Transverse colon (tissue), 4 donors: ENCODE measurements around the gene PCSK5. TPM values are rescaled to one million over a fixed set of nuclear protein-coding genes. Genes with fewer than 3 reads are reported as not detected.

Source experiments
- DNase-seq: peaks from one replicate; pipeline ENCODE4 v3.0.0-alpha.2; 2019
- H3K27ac ChIP-seq, 4 donors: fragments of 200-600 bp; sonication (generic); 2 replicates each; pipeline ENCODE4 v1.5.1; 2016 to 2018; ENCODE audit warnings: inconsistent platforms in 4 of 4
- H3K27me3 ChIP-seq: fragments of 200-600 bp; sonication (generic); 2 replicates; pipeline ENCODE4 v1.5.1; 2017; ENCODE audit warnings: inconsistent platforms
- H3K36me3 ChIP-seq, 4 donors: fragments of 200-600 bp; sonication (generic); 2 replicates each; pipeline ENCODE4 v1.5.1; 2017 to 2019; ENCODE audit warnings: inconsistent platforms in 4 of 4
- H3K4me1 ChIP-seq, 4 donors: fragments of 200-600 bp; sonication (generic); 2 replicates each; pipeline ENCODE4 v1.5.1; 2017 to 2020; ENCODE audit warnings: inconsistent platforms in 4 of 4
- H3K4me3 ChIP-seq, 4 donors: fragments of 200-600 bp; sonication (generic); 1 replicate in 1 of 4; 2 replicates in 3 of 4; pipeline versions ENCODE4 v1.5.1 to v1.6.1; 2017 to 2019; ENCODE audit warnings: inconsistent platforms in 4 of 4
- H3K9me3 ChIP-seq, 2 donors: fragments of 200-600 bp; sonication (generic); 2 replicates each; pipeline ENCODE4 v1.5.1; 2017 to 2019; ENCODE audit warnings: inconsistent platforms in 2 of 2
- EP300 ChIP-seq: sonication (generic); formaldehyde crosslinking; IDR thresholded peaks from one replicate; pipeline ENCODE4 v1.6.1; 2017; ENCODE audit warnings: antibody characterized with exemption, low read depth
- POLR2A ChIP-seq: fragments of 450-650 bp; IDR thresholded peaks from one replicate; pipeline ENCODE4 v1.6.1; 2016; ENCODE audit warnings: antibody characterized with exemption, mild to moderate bottlenecking, moderate library complexity
- POLR2AphosphoS5 ChIP-seq, 3 donors: sonication (generic); formaldehyde crosslinking; IDR thresholded peaks; one replicate each; pipeline ENCODE4 v1.6.1; 2016; ENCODE audit warnings: antibody characterized with exemption in 3 of 3
- WGBS, 2 donors: methylation state at CpG; one replicate each; pipeline ENCODE4 v1.1.5; 2018; ENCODE audit warnings: low coverage in 1 of 2; 5-methylcytosine and 5-hydroxymethylcytosine counted together
- in situ Hi-C, 4 donors: fragments of 200-750 bp; cut with MboI; loops; one replicate each; pipeline versions ENCODE4 v1.15.0 to v1.15.1; 2017; ENCODE audit warnings: low sequenced_read_pairs in 3 of 4, low pct_ligation_motif_present in 1 of 4, low pct_unique_long_range_greater_than_20kb in 1 of 4
- intact Hi-C: fragments of 100-400 bp; cut with DNase I; formaldehyde crosslinking; loops from one replicate; pipeline ENCODE4 v1.15.1; 2023; ENCODE audit warnings: low total_unique reads
- total RNA-seq, 4 donors: library from RNA; depleted of rRNA; stranded (reverse); fragments of >200 nt; gene quantifications; one replicate each; pipeline ENCODE4 v1.1.0, GENCODE V29; 2016
- TF ChIP-seq, protein P1 (sequence below), 5 experiments: fragments of 200-600 bp in 3 of 5; fragments of 450-650 bp in 2 of 5; sonication (generic) in 3 of 5; IDR thresholded peaks; 1 replicate in 2 of 5; 2 replicates in 3 of 5; pipeline ENCODE4 v1.5.1; 2016 to 2017; ENCODE audit warnings: antibody characterized with exemption in 5 of 5, inconsistent platforms in 3 of 5, mild to moderate bottlenecking in 2 of 5, moderate library complexity in 1 of 5

Gene PCSK5
- total RNA-seq, 4 donors from 2014 or later: 110 to 248 (median 127) TPM

DNA sequence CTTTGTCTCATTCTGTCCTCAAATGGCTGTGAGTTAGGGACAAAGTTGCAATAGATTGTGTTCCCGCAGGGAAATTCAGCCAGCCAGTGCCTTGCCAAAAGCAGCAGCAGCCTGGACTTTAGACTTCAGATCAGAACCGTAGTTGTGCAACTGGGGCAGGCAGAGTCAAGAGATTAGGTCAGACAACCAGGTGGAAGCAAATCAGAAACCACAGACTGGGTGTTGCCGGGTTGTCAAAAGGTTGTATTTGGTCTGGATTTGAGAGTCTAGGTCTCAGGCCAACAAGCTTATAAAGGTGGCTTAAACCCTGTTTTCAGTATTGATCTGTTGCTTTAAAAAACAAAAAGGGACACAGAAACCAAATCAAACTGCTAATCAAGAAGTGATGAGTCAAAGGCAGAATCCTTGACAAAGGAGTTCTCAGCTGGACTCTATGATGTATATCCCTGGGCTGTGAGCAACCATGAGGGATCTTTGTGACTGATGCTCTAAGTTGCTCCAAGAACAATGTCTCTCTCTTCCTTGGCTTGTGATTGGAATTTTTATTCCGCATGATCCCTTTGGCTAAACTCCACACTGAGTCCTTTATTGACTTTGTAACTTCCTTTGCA is 482.8 kb downstream of the PCSK5 start:
- in situ Hi-C loops (no loop called here), intact Hi-C loops (no loop called here)
- no peaks in the 10 kb centered on the region for H3K9me3 ChIP-seq
- peaks cover 20 to 65% (median 48%) of the 10 kb centered on the region in 4 donors for H3K4me1 ChIP-seq
- H3K4me3 ChIP-seq: no peak overlapping the region
- DNase-seq: peak; percentile 81
- no peaks in the 10 kb centered on the region for H3K27me3 ChIP-seq
- 13 to 25% methylated on average over 1 to 4 of the region's 4 CpGs for WGBS, 2 donors
- TF ChIP-seq, protein P1, sequence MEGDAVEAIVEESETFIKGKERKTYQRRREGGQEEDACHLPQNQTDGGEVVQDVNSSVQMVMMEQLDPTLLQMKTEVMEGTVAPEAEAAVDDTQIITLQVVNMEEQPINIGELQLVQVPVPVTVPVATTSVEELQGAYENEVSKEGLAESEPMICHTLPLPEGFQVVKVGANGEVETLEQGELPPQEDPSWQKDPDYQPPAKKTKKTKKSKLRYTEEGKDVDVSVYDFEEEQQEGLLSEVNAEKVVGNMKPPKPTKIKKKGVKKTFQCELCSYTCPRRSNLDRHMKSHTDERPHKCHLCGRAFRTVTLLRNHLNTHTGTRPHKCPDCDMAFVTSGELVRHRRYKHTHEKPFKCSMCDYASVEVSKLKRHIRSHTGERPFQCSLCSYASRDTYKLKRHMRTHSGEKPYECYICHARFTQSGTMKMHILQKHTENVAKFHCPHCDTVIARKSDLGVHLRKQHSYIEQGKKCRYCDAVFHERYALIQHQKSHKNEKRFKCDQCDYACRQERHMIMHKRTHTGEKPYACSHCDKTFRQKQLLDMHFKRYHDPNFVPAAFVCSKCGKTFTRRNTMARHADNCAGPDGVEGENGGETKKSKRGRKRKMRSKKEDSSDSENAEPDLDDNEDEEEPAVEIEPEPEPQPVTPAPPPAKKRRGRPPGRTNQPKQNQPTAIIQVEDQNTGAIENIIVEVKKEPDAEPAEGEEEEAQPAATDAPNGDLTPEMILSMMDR (IDR thresholded peaks at IDR 0.05): no peak
- no peak for TF ChIP-seq EP300
- peak; percentile 12 for TF ChIP-seq POLR2A
- TF ChIP-seq POLR2AphosphoS5 (IDR thresholded peaks at IDR 0.05): peak in 2 of 3 donors; percentile 56 to 71
- no peaks in the 10 kb centered on the region for H3K36me3 ChIP-seq
- peak overlapping the region; percentile 69 to 84 (median 76) for H3K27ac ChIP-seq

DNA sequence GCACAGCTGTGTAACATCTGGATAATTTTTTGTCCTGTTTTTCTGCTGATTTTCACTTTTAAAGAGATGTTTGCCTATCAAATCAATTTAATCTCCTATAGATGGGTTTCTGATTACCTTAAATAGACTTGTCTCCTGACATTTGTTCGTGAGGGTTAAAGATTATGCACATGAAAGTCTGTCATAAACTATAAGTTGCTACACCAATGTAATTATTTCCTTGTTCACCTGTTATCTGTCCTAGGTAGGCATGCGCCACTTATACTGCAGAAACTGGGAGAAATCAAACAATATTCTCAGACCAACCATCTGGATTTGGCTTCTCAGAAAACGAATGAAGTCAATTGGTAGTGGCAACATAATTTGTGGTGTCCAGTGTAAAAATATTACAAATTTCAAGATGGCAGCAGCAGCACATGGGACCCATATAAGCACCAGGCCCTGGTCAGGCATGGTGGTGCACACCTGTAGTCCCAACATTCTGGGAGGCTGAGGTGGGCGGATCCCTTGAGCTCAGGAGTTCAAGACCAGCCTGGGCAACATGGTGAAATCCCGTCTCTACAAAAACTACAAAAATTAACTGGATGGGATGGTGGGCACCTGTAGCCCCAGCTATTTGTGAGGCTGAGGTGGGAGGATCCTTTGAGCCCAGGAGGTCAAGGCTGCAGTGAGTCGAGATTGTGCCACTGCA is 483.5 kb downstream of the PCSK5 start:
- 70 to 74% methylated on average over 3 to 6 of the region's 6 CpGs for WGBS, 2 donors
- Histone ChIP-seq H3K9me3 (no peaks in the 10 kb centered on the region), H3K4me1 (peaks cover 20 to 59% (median 48%) of the 10 kb centered on the region in 4 donors), H3K36me3 (no peaks in the 10 kb centered on the region), H3K4me3 (no peak overlapping the region), H3K27ac (peak overlapping the region; percentile 69 to 84 (median 76)), H3K27me3 (no peaks in the 10 kb centered on the region)
- DNase-seq: no peak
- in situ Hi-C loops (no loop called here), intact Hi-C loops (no loop called here)
- no peak for TF ChIP-seq POLR2AphosphoS5 (IDR thresholded peaks at IDR 0.05)
- no peak for TF ChIP-seq EP300
- no peak for TF ChIP-seq POLR2A
- TF ChIP-seq, protein P1 (IDR thresholded peaks at IDR 0.05): no peak

GRCh38 chr9:76374783-76375559 is 484.5 kb downstream of the PCSK5 start:
- peak; percentile 12 for TF ChIP-seq POLR2A
- TF ChIP-seq, protein P1 (IDR thresholded peaks at IDR 0.05): no peak
- TF ChIP-seq POLR2AphosphoS5 (IDR thresholded peaks at IDR 0.05): peak; percentile 64 to 84 (median 76)
- peak; percentile 39 for TF ChIP-seq EP300
- intact Hi-C loops: no loop called here
- Histone ChIP-seq H3K4me1 (peaks cover 20 to 51% (median 40%) of the 10 kb centered on the region in 4 donors), H3K27me3 (no peaks in the 10 kb centered on the region), H3K27ac (peak overlapping the region; percentile 69 to 84 (median 76)), H3K36me3 (no peaks in the 10 kb centered on the region), H3K4me3 (no peak overlapping the region), H3K9me3 (no peaks in the 10 kb centered on the region)
- in situ Hi-C loops: no loop called here
- DNase-seq: peak; percentile 92
- WGBS, 2 donors: 30 to 66% methylated on average over 2 to 10 of the region's 10 CpGs

- DNase-seq: no peak
- no peak overlapping the region for H3K4me3 ChIP-seq
- peaks cover 12 to 32% (median 29%) of the 10 kb centered on the region in 4 donors for H3K4me1 ChIP-seq
- TF ChIP-seq POLR2A (no peak), POLR2AphosphoS5 (IDR thresholded peaks at IDR 0.05) (no peak), EP300 (no peak)
- TF ChIP-seq, protein P1 (IDR thresholded peaks at IDR 0.05): no peak
- no peak overlapping the region for H3K27ac ChIP-seq
- no peaks in the 10 kb centered on the region for H3K36me3 ChIP-seq
- no peaks in the 10 kb centered on the region for H3K9me3 ChIP-seq
- intact Hi-C loops: no loop called here
- H3K27me3 ChIP-seq: no peaks in the 10 kb centered on the region
- in situ Hi-C loops: no loop called here
Measured at GRCh38 chr9:76377791-76378190, 487.3 kb downstream of the PCSK5 start.
